ENCODE measurements around the gene SRGAP2C.
"Not testable (repeated sequence)": the region's sequence is repeated elsewhere in the genome, so short reads cannot be mapped to it uniquely, and the experiment has no call there.

SRGAP2C gene

DNA sequence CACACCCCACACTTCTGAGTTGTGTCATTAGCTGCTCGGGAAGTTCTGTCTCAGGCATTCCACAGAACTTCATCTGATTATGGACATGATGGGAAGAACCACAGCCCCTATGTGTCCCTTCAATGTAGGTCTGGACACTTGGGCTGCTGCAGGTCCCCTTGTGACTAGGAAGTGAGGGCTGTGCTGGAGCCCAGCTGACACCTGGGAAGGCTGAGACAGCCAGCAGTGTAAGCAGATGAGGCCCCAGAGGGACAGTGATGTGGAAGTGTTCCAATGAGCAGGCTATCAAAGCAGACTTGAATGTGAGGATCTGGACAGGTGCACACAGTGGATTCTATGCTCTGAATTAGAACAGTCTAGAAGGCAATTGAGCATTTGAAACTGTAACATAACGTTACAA is 239.2 kb downstream of the SRGAP2C start:
- DNase-seq (ENCODE audit: low spot score) = not testable (repeated sequence)

DNA sequence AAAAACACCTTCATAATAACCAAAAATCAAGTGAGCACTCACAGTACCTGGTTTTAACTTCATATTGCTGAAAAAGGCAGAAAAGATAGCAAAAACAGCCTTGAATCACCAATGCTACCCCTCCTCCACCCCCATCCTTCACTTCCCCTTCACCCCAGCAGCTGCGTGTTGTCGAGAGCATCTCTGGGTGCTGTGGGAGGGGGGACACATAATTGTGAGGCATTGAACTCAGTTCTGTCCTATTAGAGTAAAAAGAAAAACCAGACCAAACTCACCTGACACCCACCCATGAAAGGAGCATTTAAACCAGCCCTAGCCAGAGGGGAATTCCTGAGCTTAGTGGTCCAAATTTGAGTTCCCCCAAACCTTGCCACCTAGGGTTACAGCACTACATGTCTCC is 248.7 kb downstream of the SRGAP2C start:
- not testable (repeated sequence) for DNase-seq (ENCODE audit: low spot score)

DNA sequence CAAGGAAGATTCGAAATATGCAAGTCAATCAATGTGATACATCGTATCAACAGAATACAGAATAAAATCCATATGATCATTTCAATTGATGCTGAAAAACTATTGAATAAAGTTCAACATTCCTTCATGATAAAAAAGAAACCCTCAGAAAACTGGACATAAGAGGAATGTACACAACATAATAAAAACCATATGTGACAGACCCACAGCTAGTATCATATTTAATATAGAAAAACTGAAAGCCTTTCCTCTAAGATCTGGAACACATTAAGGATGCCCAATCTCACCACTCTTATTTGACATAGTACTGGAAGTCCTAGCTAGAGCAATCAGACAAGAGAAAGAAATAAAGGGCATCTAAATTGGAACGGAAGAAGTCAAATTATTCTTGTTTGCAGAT is 254.1 kb downstream of the SRGAP2C start:
- DNase-seq (ENCODE audit: low spot score) = not testable (repeated sequence)

DNA sequence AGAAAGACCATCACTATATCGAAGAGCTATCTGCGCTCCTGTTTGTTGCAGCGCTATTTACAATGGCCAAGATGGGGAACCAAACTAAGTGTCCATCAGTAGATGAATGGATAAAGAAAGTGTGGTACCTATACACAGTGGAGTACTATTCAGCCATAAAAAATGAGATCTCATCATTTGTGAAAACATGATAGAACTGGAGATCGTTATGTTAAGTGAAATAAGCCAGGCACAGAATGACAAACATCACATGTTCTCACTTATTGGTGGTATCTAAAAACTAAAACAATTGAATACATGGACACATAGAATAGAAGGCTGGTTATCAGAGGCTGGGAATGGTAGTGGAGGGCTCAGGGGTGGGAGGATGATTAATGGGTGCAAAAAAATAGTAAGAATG is 256.2 kb downstream of the SRGAP2C start:
- DNase-seq (ENCODE audit: low spot score) = no peak
